Endothelial cell of hepatic sinusoid (primary cell): ENCODE results near the gene INTS1.
"Not testable (repeated sequence)": the region's sequence is repeated elsewhere in the genome, so short reads cannot be mapped to it uniquely, and the experiment has no call there.

Source experiments
- in situ Hi-C: cut with HindIII; loops from 2 replicates; pipeline ENCODE4 v1.10.0; 2017; ENCODE audit warnings: low sequenced_read_pairs

Gene INTS1

DNA sequence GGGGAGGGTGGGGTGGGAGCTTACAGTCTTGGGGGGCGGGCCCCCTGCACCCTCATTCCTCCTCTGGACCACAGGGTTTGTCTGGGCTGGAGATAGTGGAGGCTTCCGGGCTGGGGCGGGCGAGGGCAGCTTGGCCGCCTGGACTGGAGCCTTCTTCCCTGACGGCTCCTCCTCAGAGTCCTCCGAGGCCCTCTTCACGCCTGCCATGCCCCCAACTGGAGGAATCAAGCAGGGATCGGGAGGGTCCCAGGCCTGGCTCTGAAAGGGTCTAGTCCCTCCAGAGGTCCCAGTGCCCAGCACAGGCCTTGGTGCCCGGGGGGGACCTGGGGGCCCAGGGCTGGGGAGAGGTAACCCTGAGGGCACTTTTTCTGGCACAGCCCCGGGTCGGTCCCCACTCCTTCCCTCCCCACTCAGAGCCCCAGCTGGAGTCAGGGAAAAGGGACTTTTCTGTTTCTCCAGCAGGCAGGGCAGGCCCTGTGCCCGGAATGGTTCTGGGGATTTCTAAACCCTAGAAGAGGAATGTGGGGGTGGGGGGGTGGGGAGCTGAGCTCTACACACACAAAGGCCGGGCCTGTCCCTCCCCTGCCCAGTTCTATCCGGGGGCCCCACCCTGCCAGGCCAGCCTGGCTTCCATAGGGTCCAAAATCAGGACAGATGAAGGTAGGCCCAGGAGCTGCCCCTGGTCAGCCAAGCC lies 56.5 kb downstream of the INTS1 start:
- in situ Hi-C loops: no loop called here

DNA sequence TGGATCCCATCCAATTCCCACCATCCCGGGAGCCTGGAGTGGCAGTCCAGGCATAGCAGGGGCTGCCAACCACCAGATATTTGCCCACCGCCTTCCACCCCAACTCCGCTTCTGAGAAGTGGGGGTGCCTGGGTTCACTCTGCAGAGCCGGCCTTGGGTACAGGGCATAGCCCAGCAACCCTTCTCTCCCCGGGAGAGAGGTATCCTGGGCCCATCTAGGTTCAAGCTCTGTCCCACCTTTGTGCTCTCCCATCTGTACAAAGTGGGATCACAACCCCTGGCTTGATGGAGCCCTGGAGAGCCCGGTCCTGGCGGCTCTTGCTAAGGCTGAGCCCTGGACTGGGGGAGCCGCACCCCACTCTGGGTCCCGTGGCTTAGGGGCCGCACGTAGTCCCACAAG lies 57.1 kb downstream of the INTS1 start:
- in situ Hi-C loops: no loop called here

DNA sequence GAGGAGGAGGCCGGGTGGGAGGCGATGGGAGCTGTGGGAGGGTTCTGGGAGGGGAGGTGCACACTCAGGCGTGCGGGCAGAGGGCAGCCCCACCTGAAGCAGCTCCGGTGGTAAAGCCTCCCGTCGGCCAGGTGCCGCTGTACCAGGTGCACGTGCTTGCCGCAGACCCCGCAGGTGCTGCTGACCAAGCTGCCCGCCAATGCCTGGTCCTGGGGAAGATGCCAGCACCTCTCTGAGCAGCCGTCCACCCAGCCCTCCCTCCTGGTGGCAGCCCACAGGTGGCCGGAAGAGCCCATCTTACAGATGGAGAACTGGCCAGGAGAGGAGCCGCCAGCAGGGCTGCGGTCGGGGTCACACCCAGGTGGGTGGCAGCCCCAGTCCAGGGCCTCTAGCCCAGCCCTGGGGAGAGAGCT lies 57.6 kb downstream of the INTS1 start:
- in situ Hi-C loops: no loop called here

DNA sequence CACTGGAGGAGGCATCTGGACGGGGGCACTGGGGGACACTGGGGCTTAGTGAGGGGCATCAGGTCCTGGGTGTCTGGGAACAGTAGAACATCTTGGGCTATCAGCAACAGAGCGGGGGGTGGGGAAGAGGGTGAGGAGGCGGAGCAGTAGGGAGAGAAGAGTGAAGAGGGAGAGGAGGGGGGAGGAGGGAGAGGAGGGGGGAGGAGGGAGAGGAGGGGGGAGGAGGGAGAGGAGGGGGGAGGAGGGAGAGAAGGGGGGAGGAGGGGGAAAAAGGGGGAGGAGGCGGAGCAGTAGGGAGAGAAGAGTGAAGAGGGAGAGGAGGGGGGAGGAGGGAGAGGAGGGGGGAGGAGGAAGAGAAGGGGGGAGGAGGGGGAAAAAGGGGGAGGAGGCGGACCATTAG lies 58.2 kb downstream of the INTS1 start:
- in situ Hi-C loops: not testable (repeated sequence)

DNA sequence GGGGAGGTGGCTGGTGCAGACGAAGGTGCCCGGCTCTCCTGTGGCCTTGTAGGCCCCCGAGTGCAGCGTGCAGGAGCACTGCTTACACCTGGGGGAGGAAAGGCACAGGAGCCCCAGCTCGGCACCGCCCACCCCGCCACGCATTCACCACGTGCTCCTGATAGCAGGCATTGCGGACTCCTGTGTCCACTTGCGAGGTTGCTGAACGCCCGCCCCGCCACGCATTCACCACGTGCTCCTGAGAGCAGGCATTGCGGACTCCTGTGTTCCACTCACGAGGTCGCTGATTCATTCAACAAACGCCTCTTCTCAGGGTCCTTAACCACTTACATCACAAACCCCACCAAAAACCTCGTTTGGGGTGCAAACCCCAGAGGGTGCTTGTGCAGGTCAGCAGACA lies 58.8 kb downstream of the INTS1 start:
- in situ Hi-C loops: no loop called here

DNA sequence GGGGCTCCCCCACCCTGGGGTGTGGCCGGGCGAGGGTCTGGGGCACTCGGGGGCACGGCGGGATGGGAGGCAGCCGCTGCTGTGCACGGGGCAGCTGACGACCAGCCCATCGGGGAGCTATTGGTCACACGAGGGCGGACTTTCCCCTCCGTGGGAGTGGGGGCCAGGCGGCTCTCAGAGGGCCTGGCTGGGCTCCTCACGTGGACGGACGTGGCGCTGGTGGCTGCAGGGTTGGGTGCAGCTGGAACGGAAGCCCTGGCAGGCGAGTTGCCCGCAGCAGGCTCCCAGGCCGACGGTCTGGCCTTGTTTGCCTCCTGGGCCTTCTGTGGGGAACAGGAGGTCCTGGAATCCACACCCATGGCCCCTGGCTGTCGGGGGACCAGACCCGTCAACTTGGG lies 59.3 kb downstream of the INTS1 start:
- in situ Hi-C loops: no loop called here

DNA sequence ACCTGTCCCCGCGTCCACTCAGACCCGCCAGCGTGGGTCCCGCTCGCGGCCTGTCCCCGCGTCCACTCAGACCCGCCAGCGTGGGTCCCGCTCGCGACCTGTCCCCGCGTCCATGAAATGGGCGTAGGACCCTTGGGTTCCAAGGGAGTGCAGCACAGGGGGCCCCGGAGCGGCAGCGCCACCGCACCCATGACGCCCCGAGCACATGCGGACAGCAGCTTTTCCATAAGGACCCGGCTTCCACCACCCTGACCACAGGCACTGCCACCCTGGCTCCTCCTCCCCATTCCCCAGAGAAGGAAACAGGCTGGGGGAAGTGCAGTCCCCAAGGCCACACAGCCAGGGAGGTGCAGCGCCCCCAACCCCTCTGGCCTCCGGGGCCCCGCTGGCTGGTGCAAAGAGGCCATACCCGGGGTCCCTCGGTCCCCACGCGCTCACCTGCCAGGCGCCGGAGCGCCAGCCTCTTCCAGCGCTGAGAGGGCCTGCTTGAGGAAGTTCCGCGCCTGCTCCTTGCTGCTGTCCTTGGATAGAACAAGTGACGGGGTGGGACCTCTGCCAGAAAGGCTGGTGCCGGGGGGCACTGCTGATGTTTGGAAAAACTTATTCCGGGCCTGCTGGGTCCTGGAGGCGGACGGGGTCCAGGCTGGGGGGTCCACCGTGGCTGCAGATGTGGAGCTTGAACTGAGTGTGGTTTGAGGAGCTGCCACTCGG lies 59.8 kb downstream of the INTS1 start:
- in situ Hi-C loops: no loop called here

DNA sequence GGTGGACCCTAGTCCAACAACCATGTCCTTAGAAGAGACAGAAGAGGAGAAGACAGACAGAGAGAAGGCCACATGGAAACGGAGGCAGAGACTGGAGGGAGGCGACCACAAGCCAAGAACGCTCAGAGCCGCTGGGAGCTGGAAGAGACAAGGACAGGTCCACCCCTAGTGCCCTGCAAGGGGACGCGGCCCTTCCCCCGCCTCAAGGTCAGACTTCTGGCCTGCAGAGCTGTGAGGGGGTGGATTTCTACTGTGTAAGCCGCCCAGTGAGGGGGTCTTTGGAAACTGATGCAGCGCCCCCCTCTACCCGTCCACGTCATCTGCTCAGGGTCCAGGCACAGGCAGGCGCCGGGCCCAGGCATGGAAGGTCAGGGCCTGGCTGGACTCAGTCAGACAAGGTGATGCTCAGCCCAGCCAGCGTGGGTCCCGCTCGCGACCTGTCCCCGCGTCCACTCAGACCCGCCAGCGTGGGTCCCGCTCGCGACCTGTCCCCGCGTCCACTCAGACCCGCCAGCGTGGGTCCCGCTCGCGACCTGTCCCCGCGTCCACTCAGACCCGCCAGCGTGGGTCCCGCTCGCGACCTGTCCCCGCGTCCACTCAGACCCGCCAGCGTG lies 60.5 kb downstream of the INTS1 start:
- in situ Hi-C loops: not testable (repeated sequence)

DNA sequence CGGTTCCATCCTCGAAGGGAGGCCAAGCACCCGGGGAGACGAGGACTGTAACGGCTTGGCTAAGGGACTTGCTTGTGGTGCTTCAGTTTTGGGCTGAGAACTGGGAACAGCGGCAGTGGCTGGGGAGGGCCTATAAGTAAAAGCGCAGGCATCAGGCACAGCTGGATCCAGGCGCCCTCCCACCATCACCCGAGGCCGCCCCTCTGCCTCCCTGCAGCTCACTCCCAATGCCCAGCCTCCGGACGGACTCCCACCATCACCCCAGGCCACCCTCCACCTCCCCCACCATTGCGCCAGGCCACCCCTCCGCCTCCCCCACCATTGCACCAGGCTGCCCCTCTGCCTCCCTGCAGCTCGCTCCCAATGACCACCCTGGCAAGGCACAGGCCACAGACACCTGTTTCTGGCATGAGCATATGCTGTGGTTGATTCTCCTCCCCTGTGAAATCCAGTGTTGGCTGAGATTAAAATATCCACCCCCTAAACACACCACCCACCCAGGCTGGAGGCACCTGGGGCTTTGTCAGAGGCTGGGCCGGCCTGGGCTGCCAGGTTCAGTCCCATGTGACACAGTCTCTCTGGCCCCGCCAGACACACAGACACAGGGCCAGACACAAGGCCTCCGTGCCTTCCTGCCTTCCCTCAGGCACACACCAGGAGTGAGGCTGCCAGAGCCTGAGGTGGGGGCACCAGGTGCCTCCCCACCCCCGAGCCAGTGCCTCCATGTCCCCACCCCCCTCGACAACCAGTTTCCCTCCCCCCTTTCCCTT lies 61.6 kb downstream of the INTS1 start:
- in situ Hi-C loops: no loop called here

DNA sequence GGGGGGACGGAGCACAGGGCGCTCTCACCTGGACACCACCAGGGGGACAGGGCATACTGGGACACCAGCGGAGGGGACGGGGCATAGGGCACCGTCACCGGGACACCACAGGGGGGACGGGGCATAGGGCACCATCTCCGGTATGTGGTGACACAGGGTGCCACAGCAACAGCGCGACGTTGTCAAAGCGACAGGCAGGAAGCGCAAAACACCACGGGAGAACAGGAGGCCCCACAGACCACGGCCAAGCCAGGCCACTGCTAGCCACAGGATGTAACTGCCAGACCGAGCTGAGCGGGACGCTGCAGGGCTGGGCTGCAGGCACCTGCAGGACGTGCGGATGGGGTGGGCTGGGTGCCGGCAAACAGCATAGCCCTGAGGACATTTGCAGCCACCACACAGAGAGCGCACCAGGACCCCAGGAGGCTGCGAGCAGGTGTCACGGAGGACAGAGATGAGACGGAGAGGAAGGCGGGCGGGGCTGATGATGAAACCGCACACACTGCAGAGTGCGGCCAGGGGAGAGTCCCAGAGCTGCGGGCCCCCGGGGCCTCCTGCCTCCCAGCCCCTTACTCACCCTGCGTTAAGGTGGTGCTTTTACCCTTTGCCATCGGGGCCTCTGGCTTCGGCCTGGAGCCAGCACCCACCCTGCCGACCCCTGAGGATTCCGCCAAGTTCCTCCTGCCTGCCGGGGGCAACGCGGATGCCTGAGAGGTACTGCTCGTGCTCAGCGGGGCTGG lies 62.4 kb downstream of the INTS1 start:
- in situ Hi-C loops: no loop called here

DNA sequence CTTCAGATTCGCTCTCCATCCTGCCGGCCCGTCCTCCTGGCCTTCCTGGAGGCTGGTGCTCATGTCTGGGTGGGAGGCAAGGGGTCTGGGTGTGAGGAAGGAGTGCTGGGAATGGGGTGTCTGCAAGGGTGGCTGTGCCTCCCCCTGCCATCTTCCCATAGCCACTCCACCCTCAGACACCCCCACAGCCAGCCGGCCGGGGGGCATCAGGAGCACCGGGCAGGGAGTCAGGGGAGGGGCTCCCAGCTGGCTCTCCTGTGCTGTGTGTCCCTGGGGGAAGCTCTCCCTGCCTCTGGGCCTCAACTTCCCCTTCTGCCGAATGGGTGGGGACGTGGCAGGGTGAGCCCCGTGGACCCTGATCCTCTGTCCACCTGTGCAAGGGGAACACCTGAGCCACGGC lies 63.6 kb downstream of the INTS1 start:
- in situ Hi-C loops: no loop called here

DNA sequence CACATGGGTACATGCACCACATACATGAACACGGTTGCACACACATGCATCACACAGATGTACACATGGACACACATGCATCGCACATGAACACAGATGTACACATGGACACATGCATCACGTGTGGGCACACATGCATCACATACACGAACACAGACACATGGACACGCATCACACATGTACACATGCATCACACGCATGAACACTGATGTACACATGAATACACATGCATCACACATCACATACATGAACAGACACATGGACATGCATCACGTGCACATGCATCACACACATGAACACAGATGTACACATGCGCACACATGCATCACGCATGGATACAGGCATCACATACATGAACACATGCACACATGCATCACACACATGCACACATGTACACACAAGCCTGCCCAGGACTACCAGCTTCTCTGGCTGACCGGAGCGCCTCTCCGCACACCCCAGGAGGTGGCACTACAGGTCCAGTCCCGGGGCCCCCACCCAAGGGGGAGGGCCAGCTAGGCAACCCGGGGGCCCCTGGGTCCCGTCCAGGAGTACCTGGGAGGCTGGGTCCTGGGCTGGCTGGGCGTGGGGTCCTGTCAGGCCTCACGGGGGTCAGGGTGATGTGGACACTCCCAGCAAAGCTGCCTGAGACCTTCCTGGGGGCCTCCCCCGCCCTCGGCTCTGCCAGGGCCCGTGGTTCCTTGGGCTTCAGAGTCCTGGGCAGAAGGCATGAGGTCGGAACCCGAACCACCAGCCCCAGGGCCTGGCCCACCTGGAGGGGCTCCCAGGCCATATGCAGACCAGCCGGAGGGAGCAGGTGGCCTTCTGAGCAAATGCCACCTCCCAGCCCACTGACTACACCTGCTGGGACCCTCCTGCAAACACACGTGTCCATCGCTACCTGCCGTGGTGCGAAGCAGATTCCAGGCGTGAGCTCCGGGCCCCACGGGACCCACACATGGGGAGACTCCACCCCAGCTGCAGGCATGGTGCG lies 64.5 kb downstream of the INTS1 start:
- in situ Hi-C loops: no loop called here

DNA sequence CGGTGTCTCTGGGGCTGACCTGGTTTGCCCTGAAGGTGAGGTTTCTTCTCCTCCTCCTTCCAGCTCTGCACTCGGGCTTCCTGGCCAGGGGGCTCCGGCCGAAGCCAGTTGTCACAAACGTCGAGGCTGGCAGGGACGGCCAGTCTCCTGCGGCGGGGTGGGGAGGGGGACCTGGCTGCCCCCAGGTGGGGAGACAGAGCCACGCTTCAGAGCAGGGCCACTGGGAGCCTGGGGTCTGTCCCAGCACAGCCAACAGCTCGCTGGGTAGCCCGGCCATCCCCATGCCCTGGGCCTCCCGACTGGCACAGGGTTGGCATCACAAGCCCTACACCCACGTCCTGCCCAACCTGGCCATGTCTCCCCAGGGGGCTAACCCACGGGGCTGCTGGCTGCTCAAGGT lies 65.4 kb downstream of the INTS1 start:
- in situ Hi-C loops: no loop called here

DNA sequence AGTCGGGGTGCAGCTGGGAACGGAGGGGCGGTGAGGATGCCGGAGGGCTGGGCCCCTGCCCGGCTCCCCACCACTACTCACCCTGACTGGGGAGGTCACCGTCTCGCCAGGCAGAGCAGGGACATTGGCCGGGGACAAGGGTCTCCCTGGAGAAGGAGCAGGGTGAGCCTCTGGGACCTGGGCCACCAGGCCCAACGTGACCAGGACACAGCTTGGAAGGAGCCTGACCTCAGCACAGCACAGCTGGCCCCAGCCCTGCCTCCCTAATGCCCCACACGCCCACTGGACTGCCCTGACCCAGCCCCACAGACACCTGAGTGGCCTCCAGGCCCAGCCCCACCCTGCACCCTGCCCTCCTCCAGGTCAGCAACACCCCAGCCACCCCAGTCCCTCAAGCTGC lies 66.0 kb downstream of the INTS1 start:
- in situ Hi-C loops: no loop called here

DNA sequence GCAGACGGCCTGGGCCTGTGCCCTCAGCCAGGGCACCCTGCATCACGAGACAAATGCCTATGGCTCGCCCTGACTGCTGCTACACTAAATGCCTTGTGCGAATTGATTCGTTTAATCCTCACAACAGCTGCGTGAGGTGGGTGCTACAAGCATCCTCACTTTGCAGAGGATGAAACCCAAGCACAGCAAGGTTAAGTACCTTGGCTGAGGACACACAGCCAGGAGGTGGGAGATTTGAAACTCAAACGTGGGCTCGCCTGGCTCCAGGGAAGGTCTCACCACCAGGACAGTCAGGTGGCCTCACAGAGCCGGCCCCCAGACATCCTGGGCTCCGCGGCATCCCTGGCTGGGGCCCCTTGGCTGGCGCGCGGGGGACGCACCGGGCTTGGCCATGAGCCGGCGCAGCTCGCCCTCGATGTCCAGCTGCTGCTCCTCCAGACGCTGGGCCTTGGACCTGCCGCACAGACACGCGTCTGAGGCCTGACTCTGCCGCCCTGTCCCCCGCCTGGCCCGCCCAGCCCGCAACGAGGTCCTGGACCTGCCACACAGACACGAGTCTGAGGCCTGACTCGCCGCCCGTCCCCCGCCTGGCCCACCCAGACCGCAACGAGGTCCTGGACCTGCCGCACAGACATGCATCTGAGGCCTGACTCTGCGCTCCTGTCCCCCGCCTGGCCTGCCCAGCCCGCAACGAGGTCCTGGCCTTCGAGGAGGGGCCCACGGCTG lies 66.9 kb downstream of the INTS1 start:
- in situ Hi-C loops: no loop called here

DNA sequence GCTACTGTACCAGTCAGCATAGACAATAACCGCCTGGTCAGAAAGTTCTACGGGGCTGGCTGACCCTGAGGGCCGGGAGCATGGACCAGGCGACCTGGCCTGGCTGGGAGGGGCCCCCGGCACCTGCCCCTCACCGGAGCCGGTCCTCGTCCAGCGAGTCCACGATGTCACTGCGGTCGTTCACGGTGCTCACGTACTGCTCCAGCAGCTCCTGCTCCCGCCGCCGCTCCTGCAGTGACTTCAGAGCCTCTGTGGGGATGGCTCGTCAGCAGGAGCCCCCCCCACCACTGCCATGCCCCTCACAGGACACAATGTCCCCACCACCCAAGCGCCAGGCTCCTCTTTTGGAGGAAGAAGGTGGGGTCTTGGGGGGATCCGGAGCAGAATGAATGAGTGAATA lies 67.6 kb downstream of the INTS1 start:
- in situ Hi-C loops: no loop called here

DNA sequence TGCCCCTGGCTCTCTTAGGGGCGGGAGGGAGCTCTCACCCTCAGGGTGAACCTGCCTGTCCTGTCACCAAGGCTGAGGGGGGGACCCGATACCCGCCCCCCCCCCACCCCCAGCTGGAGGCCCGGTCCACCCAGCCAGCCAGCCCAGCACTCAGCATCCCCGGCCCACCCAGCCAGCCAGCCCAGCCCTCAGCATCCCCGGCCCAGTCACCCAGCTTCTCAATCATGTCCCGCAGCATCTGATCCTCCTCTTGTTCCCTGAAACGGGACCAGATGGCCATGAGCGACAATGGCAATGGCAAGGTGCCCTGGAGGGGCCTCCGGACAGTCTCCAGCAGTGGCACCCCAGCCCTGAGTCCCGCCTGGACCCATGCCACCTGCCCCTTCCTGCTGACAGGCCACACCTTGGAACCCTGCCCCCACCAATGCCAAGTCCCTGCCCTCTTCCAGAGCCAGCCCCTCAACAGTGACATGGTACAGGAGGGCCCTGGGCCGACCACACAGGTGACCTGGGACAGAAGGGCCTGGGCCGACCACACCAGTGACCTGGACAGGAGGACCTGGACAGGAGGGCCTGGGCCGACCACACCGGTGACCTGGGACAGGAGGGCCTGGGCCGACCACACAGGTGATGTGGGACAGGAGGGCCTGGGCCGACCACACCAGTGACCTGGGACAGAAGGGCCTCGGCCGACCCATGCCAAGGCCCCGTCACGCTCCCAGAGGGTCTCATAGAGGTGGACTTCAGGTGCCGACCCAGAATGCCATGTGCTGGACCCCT lies 69.1 kb downstream of the INTS1 start:
- in situ Hi-C loops: no loop called here

DNA sequence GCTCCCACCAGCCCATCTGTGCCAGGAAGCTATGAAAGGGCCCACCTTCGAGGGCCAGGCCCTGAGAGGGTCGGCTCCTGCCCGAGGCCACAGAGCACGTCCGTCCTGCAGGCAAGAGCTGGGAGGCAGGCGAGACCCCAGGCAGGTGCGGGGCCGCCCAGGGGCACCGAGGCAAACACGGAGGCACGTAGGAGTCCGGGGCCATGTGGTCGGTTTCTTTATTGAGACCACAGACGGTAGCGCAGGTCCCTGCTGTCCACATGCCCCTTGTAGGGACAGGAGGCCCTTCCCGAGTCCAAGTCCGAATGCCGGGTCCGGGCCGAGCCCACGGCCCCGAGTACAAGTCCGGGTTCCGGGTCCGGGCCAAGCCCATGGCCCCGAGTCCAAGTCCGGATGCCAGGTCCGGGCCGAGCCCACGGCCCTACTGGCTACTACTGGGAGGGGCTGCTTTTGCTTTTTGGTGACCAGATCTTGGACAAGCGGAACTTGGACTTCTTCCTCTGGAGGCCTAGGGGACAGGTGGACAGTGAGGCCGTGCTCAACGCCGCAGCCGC lies 69.9 kb downstream of the INTS1 start:
- in situ Hi-C loops: no loop called here
